Left ventricle myocardium inferior (tissue), 1 donor: ENCODE results near the gene FRMD4A. TPM values are rescaled to one million over a fixed set of nuclear protein-coding genes. Genes with fewer than 3 reads are reported as not detected.
A peak's percentile ranks its signal among the peaks of the same experiment; 100 is the strongest.

Experiments
- DNase-seq: peaks from one replicate; pipeline ENCODE4 v3.0.0-alpha.2; 2020
- H3K27ac ChIP-seq: fragments of 200-600 bp; replicated peaks from 2 replicates; pipeline ENCODE4 v1.8.0; 2021
- H3K27me3 ChIP-seq: fragments of 200-600 bp; 2 replicates; pipeline ENCODE4 v1.8.0; 2021; ENCODE audit warnings: low read depth
- H3K36me3 ChIP-seq: fragments of 200-600 bp; 2 replicates; pipeline ENCODE4 v1.8.0; 2021
- H3K4me1 ChIP-seq: fragments of 200-600 bp; 2 replicates; pipeline ENCODE4 v1.8.0; 2021
- H3K4me3 ChIP-seq: fragments of 200-600 bp; 2 replicates; pipeline ENCODE4 v1.8.0; 2021; ENCODE audit warnings: mild to moderate bottlenecking, moderate library complexity
- H3K9me3 ChIP-seq: fragments of 200-600 bp; replicated peaks from 2 replicates; pipeline ENCODE4 v1.8.0; 2021
- CTCF ChIP-seq: fragments of 200-600 bp; IDR thresholded peaks from 2 replicates; pipeline ENCODE4 v1.8.0; 2021; ENCODE audit warnings: antibody characterized with exemption, mild to moderate bottlenecking, borderline replicate concordance
- intact Hi-C: fragments of 100-400 bp; cut with micrococcal nuclease; formaldehyde crosslinking; loops from one replicate; pipeline ENCODE4 v1.11.0; 2022
- total RNA-seq: library from RNA; stranded (reverse); fragmentation: NEBNext Ultra II Directional; extraction: Animal tissue kit (Norgen Biotek cat#: 25700); gene quantifications from one replicate; pipeline ENCODE4 v1.2.1, GENCODE V29; 2021
- donor health status: DM: no; HTN: yes; CAD: no; lungs with severe emphysema.

The FRMD4A gene
- total RNA-seq, 1 donor from 2014 or later = 26.1 TPM

GRCh38 chr10:14022052-14022451 is 308.7 kb downstream of the FRMD4A start:
- Histone ChIP-seq H3K9me3 (peaks cover 6% of the 10 kb centered on the region), H3K27ac (no peak overlapping the region), H3K4me1 (peaks cover 13% of the 10 kb centered on the region), H3K27me3 (peaks cover 14% of the 10 kb centered on the region), H3K36me3 (no peaks in the 10 kb centered on the region), H3K4me3 (peak overlapping the region; percentile 41)
- no peak for TF ChIP-seq CTCF
- no peak for DNase-seq
- intact Hi-C loops = loop anchor here (10.0 kb wide), 1 partner anchor 53 kb away; no protein-coding TSS in a partner anchor

GRCh38 chr10:14020037-14020664 is 310.6 kb downstream of the FRMD4A start:
- Histone ChIP-seq H3K27me3 (peaks cover 14% of the 10 kb centered on the region), H3K4me3 (peak overlapping the region; percentile 15), H3K9me3 (peaks cover 6% of the 10 kb centered on the region), H3K36me3 (no peaks in the 10 kb centered on the region), H3K27ac (no peak overlapping the region), H3K4me1 (peaks cover 32% of the 10 kb centered on the region)
- intact Hi-C loops = loop anchor here (10.0 kb wide), 1 partner anchor 55 kb away; no protein-coding TSS in a partner anchor
- no peak for DNase-seq
- TF ChIP-seq CTCF = no peak

- H3K36me3 ChIP-seq = no peaks in the 10 kb centered on the region
- H3K4me1 ChIP-seq = peaks cover 32% of the 10 kb centered on the region
- TF ChIP-seq CTCF = no peak
- H3K27me3 ChIP-seq = peaks cover 14% of the 10 kb centered on the region
- intact Hi-C loops = no loop called here
- peak overlapping the region; percentile 29 for H3K27ac ChIP-seq
- no peak for DNase-seq
- peaks cover 6% of the 10 kb centered on the region for H3K9me3 ChIP-seq
- no peak overlapping the region for H3K4me3 ChIP-seq
Measured at GRCh38 chr10:14017467-14017866, 313.3 kb downstream of the FRMD4A start.

GRCh38 chr10:14016931-14017333 is 313.8 kb downstream of the FRMD4A start:
- peaks cover 6% of the 10 kb centered on the region for H3K9me3 ChIP-seq
- peaks cover 32% of the 10 kb centered on the region for H3K4me1 ChIP-seq
- no peak for TF ChIP-seq CTCF
- no peak overlapping the region for H3K4me3 ChIP-seq
- peak overlapping the region; percentile 29 for H3K27ac ChIP-seq
- H3K27me3 ChIP-seq = peaks cover 14% of the 10 kb centered on the region
- no peaks in the 10 kb centered on the region for H3K36me3 ChIP-seq
- intact Hi-C loops = no loop called here
- no peak for DNase-seq

- peak; percentile 10 for TF ChIP-seq CTCF
- intact Hi-C loops = no loop called here
- H3K36me3 ChIP-seq = no peaks in the 10 kb centered on the region
- peaks cover 14% of the 10 kb centered on the region for H3K27me3 ChIP-seq
- peak overlapping the region; percentile 29 for H3K27ac ChIP-seq
- DNase-seq = peak; percentile 64
- H3K4me1 ChIP-seq = peaks cover 35% of the 10 kb centered on the region
- peaks cover 6% of the 10 kb centered on the region for H3K9me3 ChIP-seq
- H3K4me3 ChIP-seq = no peak overlapping the region
Measured at GRCh38 chr10:14016011-14016536, 314.6 kb downstream of the FRMD4A start.
